ENCODE data around the gene SRGAP2C.
"Not testable (repeated sequence)": the region's sequence is repeated elsewhere in the genome, so short reads cannot be mapped to it uniquely, and the experiment has no call there.

SRGAP2C gene

GRCh38 chr1:121321660-121322059 is 136.9 kb downstream of the SRGAP2C start:
- not testable (repeated sequence) for H3K9me3 ChIP-seq (replicated peaks in 1 of 11); H3K9ac ChIP-seq; H3K36me3 ChIP-seq; H3K4me3 ChIP-seq; H3K27ac ChIP-seq; H3K4me1 ChIP-seq; H3K27me3 ChIP-seq; H4K20me1 ChIP-seq; H3K4me2 ChIP-seq

DNA sequence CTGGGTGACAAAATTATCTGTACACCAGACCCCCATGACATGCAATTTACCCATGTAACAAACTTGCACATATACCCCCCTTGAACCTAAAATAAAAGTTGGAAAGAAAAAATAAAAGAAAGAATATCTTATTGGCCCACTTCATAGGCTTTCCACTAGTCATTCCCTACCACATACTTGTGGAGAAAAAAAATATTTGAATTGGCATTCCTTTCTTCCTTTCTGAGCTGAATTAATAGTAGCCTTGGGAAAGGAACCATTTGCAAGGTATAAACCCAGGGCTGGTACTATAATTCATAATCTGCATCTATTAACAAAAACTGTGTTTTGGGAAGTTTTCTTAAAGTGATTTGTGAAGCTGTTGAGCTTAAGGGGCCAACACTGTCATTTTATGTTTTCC is 140.0 kb downstream of the SRGAP2C start:
- H3K27ac ChIP-seq; H3K9ac ChIP-seq; H3K4me2 ChIP-seq; H3K4me1 ChIP-seq; H3K36me3 ChIP-seq; H3K9me3 ChIP-seq (replicated peaks in 1 of 11); H4K20me1 ChIP-seq; H3K4me3 ChIP-seq; H3K27me3 ChIP-seq: not testable (repeated sequence)

GRCh38 chr1:121332141-121332540 is 147.4 kb downstream of the SRGAP2C start:
- H3K27me3 ChIP-seq = not testable (repeated sequence)

GRCh38 chr1:121332599-121333562 is 148.1 kb downstream of the SRGAP2C start:
- not testable (repeated sequence) for H3K4me1 ChIP-seq; H3K27me3 ChIP-seq; H3K4me2 ChIP-seq; H3K4me3 ChIP-seq; H3K27ac ChIP-seq; H4K20me1 ChIP-seq; H3K9me3 ChIP-seq (replicated peaks in 1 of 11); H3K36me3 ChIP-seq; H3K9ac ChIP-seq

More at GRCh38 chr1:121332141-121332540, 147.4 kb downstream of the SRGAP2C start:
- H3K4me1 ChIP-seq; H3K9me3 ChIP-seq (replicated peaks in 1 of 11); H3K36me3 ChIP-seq; H3K27ac ChIP-seq; H3K4me2 ChIP-seq; H3K9ac ChIP-seq; H4K20me1 ChIP-seq; H3K4me3 ChIP-seq: not testable (repeated sequence)

DNA sequence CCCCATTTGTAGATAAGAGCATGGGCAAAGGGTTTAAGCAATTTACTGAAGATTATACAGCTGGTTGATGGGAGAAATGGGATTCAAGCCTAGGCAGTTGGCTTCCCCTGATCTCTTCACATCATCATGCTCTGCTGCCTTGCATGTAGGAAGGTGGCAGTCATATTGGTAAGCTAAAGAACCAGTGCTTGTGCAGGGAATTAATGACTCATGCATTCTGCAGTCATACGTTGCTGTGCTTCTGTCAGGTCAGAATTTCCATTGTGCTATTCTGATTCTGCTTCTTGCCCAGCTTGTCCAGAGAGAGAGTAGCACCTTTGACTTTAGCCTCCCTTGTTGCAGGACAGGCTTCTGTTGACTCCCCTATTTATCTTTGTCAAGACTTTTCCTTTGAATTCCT is 153.2 kb downstream of the SRGAP2C start:
- H3K9me3 ChIP-seq (replicated peaks in 1 of 11); H3K4me3 ChIP-seq; H3K27me3 ChIP-seq; H3K4me2 ChIP-seq; H3K9ac ChIP-seq; H4K20me1 ChIP-seq; H3K4me1 ChIP-seq; H3K36me3 ChIP-seq; H3K27ac ChIP-seq: not testable (repeated sequence)

DNA sequence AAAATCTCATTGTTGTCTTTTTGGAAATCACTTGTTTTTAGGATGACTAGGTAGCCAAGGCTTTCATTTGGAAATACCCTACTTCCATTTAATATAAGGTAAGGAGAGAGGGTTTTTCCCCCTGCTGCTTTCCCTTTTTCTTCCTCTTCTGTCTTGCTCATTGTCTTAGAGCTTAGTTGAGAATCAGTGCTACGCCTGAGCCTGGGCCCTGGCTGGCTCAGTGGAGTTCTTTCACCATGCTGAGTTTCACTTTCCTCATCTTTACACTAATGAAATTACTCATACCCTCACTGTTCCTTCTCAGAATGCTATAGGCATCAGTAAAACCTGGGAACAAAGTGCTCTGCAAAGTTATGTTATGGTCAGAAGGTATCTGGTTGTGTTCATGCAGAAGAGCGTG is 154.8 kb downstream of the SRGAP2C start:
- H3K9ac ChIP-seq; H3K4me3 ChIP-seq; H3K4me2 ChIP-seq; H3K36me3 ChIP-seq; H3K9me3 ChIP-seq (replicated peaks in 1 of 11); H4K20me1 ChIP-seq; H3K4me1 ChIP-seq; H3K27ac ChIP-seq; H3K27me3 ChIP-seq: not testable (repeated sequence)

DNA sequence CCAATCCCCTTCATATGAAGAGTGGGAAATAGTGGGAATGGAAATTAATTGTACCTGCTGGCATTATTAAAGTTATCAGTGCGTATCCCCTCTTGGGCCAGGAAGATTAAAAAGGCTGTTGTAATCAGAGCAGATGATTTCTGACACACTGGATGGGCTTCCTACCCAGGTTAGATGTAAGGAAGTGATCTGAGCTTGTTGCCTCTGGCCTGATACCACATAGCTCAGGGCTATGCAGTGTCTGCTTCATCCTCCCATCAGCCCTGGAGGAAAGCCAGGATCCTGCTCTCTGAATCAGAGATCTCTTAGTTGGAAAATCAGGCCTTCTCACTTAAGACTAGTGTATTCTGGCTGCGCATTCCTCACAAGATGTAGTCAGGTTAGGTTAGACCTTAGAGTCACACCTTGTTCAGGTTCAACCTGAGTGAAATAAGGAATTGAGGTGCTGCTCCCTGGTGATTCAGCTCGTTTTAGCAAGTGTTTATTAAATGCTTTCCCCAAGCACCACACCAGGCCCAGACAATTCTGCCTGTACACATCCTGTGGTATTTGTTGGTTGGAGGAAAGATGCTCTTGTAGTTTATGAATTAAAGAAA is 158.6 kb downstream of the SRGAP2C start:
- H3K4me3 ChIP-seq; H3K27me3 ChIP-seq; H3K9ac ChIP-seq; H3K27ac ChIP-seq; H3K9me3 ChIP-seq (replicated peaks in 1 of 11); H3K4me2 ChIP-seq; H4K20me1 ChIP-seq; H3K36me3 ChIP-seq: not testable (repeated sequence)
- peaks cover 0 to 12% (median 0%) of the 10 kb centered on the region in 10 experiments; a peak in 3 of 20 replicates for H3K4me1 ChIP-seq

- not testable (repeated sequence) for H3K27me3 ChIP-seq; H4K20me1 ChIP-seq; H3K9me3 ChIP-seq (replicated peaks in 1 of 11); H3K36me3 ChIP-seq; H3K4me2 ChIP-seq; H3K4me3 ChIP-seq; H3K9ac ChIP-seq; H3K27ac ChIP-seq
- peaks cover 0 to 12% (median 0%) of the 10 kb centered on the region in 10 experiments; a peak in 3 of 20 replicates for H3K4me1 ChIP-seq
Observed at GRCh38 chr1:121344355-121344754, 159.6 kb downstream of the SRGAP2C start.

- not testable (repeated sequence) for H3K27ac ChIP-seq; H3K4me3 ChIP-seq; H4K20me1 ChIP-seq; H3K36me3 ChIP-seq; H3K9me3 ChIP-seq (replicated peaks in 1 of 11); H3K27me3 ChIP-seq; H3K9ac ChIP-seq
- peaks cover 0 to 12% (median 0%) of the 10 kb centered on the region in 10 experiments; a peak in 3 of 20 replicates for H3K4me1 ChIP-seq
- peak overlapping the region in 2 of 11 experiments; percentile 22 to 53; a peak in 2 of 22 replicates for H3K4me2 ChIP-seq
Observed at GRCh38 chr1:121346654-121347053, 161.9 kb downstream of the SRGAP2C start.

- not testable (repeated sequence) for H3K4me3 ChIP-seq; H3K9ac ChIP-seq; H3K27ac ChIP-seq; H3K9me3 ChIP-seq (replicated peaks in 1 of 11); H3K36me3 ChIP-seq; H3K4me2 ChIP-seq; H3K27me3 ChIP-seq; H4K20me1 ChIP-seq
- H3K4me1 ChIP-seq = peaks cover 0 to 12% (median 0%) of the 10 kb centered on the region in 10 experiments; a peak in 3 of 20 replicates
Observed at GRCh38 chr1:121347476-121347875, 162.7 kb downstream of the SRGAP2C start.

DNA sequence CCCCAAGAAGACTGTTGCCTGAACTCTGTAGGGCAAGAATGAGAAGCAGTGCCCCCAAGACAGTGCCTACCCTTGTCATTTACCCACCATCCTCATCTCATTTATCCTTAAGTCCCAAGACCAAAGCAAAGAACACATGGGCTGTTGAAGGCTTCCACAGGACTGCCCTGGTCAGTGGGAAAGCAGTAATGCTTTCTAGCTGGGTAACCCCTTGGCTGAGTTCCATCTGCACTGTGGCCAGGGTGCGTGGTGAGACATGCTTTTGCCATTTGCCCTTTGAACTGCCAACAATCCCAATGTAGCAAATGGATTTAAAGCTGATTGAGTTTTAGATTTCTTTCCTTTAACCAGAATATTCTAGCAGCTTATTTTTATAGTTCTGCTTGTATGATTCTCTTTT is 163.3 kb downstream of the SRGAP2C start:
- H3K4me1 ChIP-seq = peaks cover 0 to 12% (median 0%) of the 10 kb centered on the region in 10 experiments; a peak in 3 of 20 replicates
- H3K27ac ChIP-seq; H3K9ac ChIP-seq; H3K4me3 ChIP-seq; H3K36me3 ChIP-seq; H3K4me2 ChIP-seq; H4K20me1 ChIP-seq; H3K27me3 ChIP-seq; H3K9me3 ChIP-seq (replicated peaks in 1 of 11): not testable (repeated sequence)

DNA sequence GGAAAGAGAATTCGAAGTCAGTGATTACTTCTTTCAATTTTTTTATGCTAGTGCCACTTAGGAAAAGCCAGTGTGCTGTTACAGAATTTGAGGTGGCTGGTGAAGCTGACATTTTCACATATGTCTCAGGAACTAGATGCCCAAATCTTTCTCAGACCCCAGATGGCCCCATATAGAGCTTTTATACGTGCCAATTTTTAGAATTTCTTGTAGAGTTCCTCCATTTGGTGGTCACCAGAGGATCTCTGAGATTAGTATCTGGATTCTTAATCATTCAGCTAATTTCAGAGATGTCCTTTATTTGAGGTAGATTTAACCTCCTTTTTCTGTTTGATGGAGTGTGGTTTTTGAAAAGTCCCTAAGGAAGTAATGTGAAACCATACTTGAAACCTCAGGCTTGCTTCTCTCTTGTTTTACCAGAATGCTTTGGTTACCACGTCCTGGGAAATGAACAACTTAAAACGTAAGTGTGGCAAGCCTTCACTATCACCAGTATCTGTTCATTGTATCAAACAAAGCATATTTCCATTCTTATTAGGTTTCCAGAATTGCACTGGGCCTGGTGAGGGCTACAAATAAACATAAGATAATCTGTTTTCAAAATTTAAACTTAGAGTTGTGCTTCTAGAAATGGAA is 164.7 kb downstream of the SRGAP2C start:
- not testable (repeated sequence) for H3K27me3 ChIP-seq, H3K36me3 ChIP-seq, H4K20me1 ChIP-seq

GRCh38 chr1:121355711-121356420 is 171.1 kb downstream of the SRGAP2C start:
- H3K27me3 ChIP-seq; H4K20me1 ChIP-seq; H3K9me3 ChIP-seq (replicated peaks in 1 of 11); H3K4me1 ChIP-seq; H3K4me2 ChIP-seq; H3K36me3 ChIP-seq; H3K9ac ChIP-seq; H3K4me3 ChIP-seq: not testable (repeated sequence)
- peak overlapping the region in 2 of 11 experiments; percentile 47 to 68; a peak in 4 of 22 replicates for H3K27ac ChIP-seq

More for the DNA sequence above, 164.7 kb downstream of the SRGAP2C start:
- not testable (repeated sequence) for H3K27ac ChIP-seq; H3K9me3 ChIP-seq (replicated peaks in 1 of 11); H3K4me3 ChIP-seq; H3K9ac ChIP-seq; H3K4me2 ChIP-seq
- H3K4me1 ChIP-seq = peaks cover 0 to 12% (median 0%) of the 10 kb centered on the region in 10 experiments; a peak in 3 of 20 replicates
